HEK293 (cell line): Measurements from ENCODE around the gene SLC66A1.
"Not testable (repeated sequence)": the region's sequence is repeated elsewhere in the genome, so short reads cannot be mapped to it uniquely, and the experiment has no call there.

Source experiments
- CTCF ChIA-PET: fragments of 350-600 bp; formaldehyde crosslinking; extraction: SDS; loops from one replicate; lab custom pipeline; 2021; ENCODE audit warnings: antibody characterized with exemption; lab: Yijun Ruan, JAX
- POLR2A ChIA-PET: fragments of 300-600 bp; formaldehyde crosslinking; extraction: SDS; loops from one replicate; lab custom pipeline; 2020; ENCODE audit warnings: antibody characterized with exemption, inconsistent platforms; lab: Yijun Ruan, JAX
- H3K27ac ChIP-seq: fragments of 200-500 bp; sonication (Bioruptor generic); 2 replicates; pipeline ENCODE4 v1.5.1; 2014; ENCODE audit warnings: low read depth, low read length, control low read depth, inconsistent platforms; ENCODE audit errors: extremely low read depth
- H3K36me3 ChIP-seq, 2 experiments: fragments of 200-500 bp in 1 of 2; sonication (Bioruptor generic) in 1 of 2; 1 replicate in 1 of 2; 2 replicates in 1 of 2; pipeline ENCODE4 v1.5.1; 2014 to 2017; ENCODE audit warnings: inconsistent platforms in 2 of 2, low read length in 2 of 2; ENCODE audit not compliant: control insufficient read depth in 2 of 2, insufficient read depth in 1 of 2
- H3K4me1 ChIP-seq: fragments of 200-500 bp; sonication (Bioruptor generic); 2 replicates; pipeline ENCODE4 v1.5.1; 2014; ENCODE audit warnings: mild to moderate bottlenecking, low read length, inconsistent platforms; ENCODE audit not compliant: control insufficient read depth, insufficient read depth
- H3K4me3 ChIP-seq: 2 replicates; pipeline ENCODE4 v1.5.1; 2011; ENCODE audit warnings: low read depth, mild to moderate bottlenecking, control low read depth, low read length, moderate library complexity
- H3K9me3 ChIP-seq: fragments of 200-500 bp; sonication (Bioruptor generic); 2 replicates; pipeline ENCODE4 v1.5.1; 2014; ENCODE audit warnings: low read depth, low read length, inconsistent platforms; ENCODE audit not compliant: control insufficient read depth, insufficient read depth
- FEZF1 ChIP-seq: fragments of 450-650 bp; formaldehyde crosslinking; IDR thresholded peaks from 2 replicates; pipeline ENCODE4 v1.5.1; 2016; ENCODE audit warnings: missing biosample characterization, missing genetic modification characterization
- KLF1 ChIP-seq: fragments of 450-650 bp; formaldehyde crosslinking; IDR thresholded peaks from 2 replicates; pipeline ENCODE4 v1.5.1; 2016; ENCODE audit warnings: missing biosample characterization, missing genetic modification characterization
- KLF7 ChIP-seq: fragments of 450-650 bp; formaldehyde crosslinking; IDR thresholded peaks from 2 replicates; pipeline ENCODE4 v1.5.1; 2016; ENCODE audit warnings: missing biosample characterization, missing genetic modification characterization, borderline replicate concordance
- ZNF140 ChIP-seq: fragments of 450-650 bp; formaldehyde crosslinking; IDR thresholded peaks from 2 replicates; pipeline ENCODE4 v1.5.1; 2016; ENCODE audit warnings: missing biosample characterization, missing genetic modification characterization
- ZNF146 ChIP-seq: fragments of 450-650 bp; formaldehyde crosslinking; IDR thresholded peaks from 2 replicates; pipeline ENCODE4 v1.5.1; 2016; ENCODE audit warnings: missing biosample characterization, missing genetic modification characterization
- ZNF560 ChIP-seq: fragments of 450-650 bp; formaldehyde crosslinking; IDR thresholded peaks from 2 replicates; pipeline ENCODE4 v1.5.1; 2017; ENCODE audit warnings: missing biosample characterization, missing genetic modification characterization, borderline replicate concordance
- ZNF571 ChIP-seq: fragments of 450-650 bp; formaldehyde crosslinking; IDR thresholded peaks from 2 replicates; pipeline ENCODE4 v1.5.0; 2017; ENCODE audit warnings: missing biosample characterization, missing genetic modification characterization
- ZNF776 ChIP-seq: fragments of 450-650 bp; formaldehyde crosslinking; IDR thresholded peaks from 2 replicates; pipeline ENCODE4 v1.5.0; 2017; ENCODE audit warnings: missing biosample characterization, missing genetic modification characterization, borderline replicate concordance
- TF ChIP-seq, protein P1 (sequence below): fragments of 450-650 bp; formaldehyde crosslinking; IDR thresholded peaks from 2 replicates; pipeline ENCODE4 v1.5.1; 2016; ENCODE audit warnings: missing biosample characterization, missing genetic modification characterization, borderline replicate concordance
- TF ChIP-seq, protein P2 (sequence below): fragments of 450-650 bp; formaldehyde crosslinking; IDR thresholded peaks from 2 replicates; pipeline ENCODE4 v1.5.1; 2016; ENCODE audit warnings: missing biosample characterization, missing genetic modification characterization
- TF ChIP-seq, protein P3 (sequence below): fragments of 450-650 bp; formaldehyde crosslinking; IDR thresholded peaks from 2 replicates; pipeline ENCODE4 v1.5.1; 2016; ENCODE audit warnings: missing biosample characterization, missing genetic modification characterization

SLC66A1 gene

DNA sequence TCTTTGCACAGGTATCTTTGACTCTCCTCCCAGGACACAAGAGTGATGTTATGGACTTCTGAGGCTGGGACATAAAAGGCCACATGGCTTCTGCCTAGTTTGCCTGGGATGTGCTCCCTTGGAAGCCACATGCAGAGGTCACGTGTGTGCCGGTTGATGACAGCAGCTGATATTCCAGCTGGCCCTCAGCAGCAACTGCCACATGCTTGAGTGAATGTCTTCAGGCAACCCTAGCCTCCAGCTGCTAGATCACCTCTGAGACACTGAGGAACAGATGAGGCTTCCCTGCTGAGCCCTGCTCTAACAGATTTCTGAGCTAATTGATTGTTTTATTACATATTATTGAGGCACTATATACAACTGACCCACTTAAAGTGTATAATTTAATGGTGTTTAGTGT, 11.9 kb upstream of the SLC66A1 start (continued):
- no peak for TF ChIP-seq ZNF140 (tag by site-specific recombination)

DNA sequence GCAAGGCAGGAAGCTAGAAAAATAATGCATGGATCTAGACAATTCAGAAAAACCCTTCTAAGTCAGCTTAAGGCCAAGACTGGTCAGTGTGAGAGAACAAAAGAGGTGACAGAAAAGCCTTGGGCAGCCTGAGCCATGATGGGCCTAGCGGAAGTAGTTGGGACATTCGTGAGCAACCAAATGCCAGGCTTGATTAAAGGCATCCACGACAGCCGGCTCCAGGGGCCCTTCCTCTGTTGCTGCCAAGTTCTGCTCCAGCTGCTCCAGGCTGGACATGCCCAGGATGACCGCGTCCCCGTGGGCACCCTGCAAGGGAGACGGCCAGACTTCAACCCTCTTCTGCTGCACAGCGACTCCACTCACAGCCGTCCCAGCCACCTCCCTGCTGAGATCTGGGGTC, 8.0 kb upstream of the SLC66A1 start:
- H3K27ac ChIP-seq, H3K9me3 ChIP-seq, H3K4me3 ChIP-seq, POLR2A ChIA-PET, H3K4me1 ChIP-seq: not testable (repeated sequence)
- CTCF ChIA-PET: interaction anchor here (0.7 kb wide), 1 partner anchor 99 kb away, joined by 5 read pairs; no protein-coding TSS in a partner anchor
- peaks cover 7 to 86% of the 10 kb centered on the region in 2 experiments; a peak in 2 of 3 replicates for H3K36me3 ChIP-seq

DNA sequence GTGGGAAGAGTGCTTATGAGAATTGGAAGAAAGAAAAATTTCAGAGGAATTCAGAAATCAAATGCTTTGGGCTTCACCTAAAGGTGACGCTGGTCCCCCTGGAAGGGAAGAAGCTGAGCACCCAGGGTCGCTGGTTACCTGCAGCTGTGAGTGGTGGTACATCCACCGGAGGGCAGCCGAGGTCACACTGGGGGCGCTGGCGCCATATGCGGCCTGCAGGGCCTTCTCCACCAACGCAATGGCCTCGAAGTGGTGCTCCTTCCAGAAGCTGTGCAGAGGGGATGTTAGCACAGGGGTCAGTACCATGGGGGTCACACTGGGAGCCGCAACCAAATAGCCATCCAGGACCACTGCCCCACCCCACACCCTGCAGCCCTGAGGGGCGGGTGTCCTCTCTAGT, 6.2 kb upstream of the SLC66A1 start:
- POLR2A ChIA-PET: no interaction called here
- peaks cover 7 to 82% of the 10 kb centered on the region in 2 experiments; a peak in 2 of 3 replicates for H3K36me3 ChIP-seq
- CTCF ChIA-PET: interaction anchor here (0.6 to 1.2 kb wide), 2 partner anchors 276 to 350 kb away, joined by 3 to 4 read pairs; no protein-coding TSS in a partner anchor
- no peak for TF ChIP-seq FEZF1 (tag by site-specific recombination)
- TF ChIP-seq, protein P1, sequence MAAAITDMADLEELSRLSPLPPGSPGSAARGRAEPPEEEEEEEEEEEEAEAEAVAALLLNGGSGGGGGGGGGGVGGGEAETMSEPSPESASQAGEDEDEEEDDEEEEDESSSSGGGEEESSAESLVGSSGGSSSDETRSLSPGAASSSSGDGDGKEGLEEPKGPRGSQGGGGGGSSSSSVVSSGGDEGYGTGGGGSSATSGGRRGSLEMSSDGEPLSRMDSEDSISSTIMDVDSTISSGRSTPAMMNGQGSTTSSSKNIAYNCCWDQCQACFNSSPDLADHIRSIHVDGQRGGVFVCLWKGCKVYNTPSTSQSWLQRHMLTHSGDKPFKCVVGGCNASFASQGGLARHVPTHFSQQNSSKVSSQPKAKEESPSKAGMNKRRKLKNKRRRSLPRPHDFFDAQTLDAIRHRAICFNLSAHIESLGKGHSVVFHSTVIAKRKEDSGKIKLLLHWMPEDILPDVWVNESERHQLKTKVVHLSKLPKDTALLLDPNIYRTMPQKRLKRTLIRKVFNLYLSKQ (tag by site-specific recombination): no peak
- no peak overlapping the region for H3K27ac ChIP-seq
- H3K9me3 ChIP-seq: no peaks in the 10 kb centered on the region
- peaks cover 2% of the 10 kb centered on the region; the same call in 1 of the 2 replicates for H3K4me1 ChIP-seq
- H3K4me3 ChIP-seq: no peak overlapping the region

DNA sequence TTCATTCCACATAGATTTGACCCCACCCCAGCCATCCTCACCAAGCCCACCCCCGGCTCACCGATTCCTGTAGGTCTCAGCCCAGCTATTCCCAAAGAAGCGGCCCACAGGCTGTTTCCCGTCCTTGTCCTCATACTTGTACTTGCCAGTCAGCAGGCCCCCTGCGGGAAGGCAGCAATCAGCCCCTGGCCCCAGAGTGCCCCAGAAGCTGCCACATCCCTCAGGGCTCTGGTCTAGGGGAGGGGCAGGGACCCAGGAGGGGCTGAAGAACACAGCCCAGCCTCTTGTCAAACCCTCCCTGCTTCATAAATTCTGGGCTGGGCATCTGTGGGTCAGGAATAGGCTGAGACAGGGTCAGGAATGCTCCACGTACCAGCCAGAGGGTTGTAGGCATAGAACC, 5.2 kb upstream of the SLC66A1 start:
- CTCF ChIA-PET: no interaction called here
- Histone ChIP-seq H3K36me3 (peaks cover 7 to 76% of the 10 kb centered on the region in 2 experiments; a peak in 2 of 3 replicates), H3K27ac (no peak overlapping the region), H3K4me3 (no peak overlapping the region), H3K9me3 (no peaks in the 10 kb centered on the region), H3K4me1 (peaks cover 2% of the 10 kb centered on the region; the same call in 1 of the 2 replicates)
- POLR2A ChIA-PET: no interaction called here
- TF ChIP-seq FEZF1 (tag by site-specific recombination): no peak
- no peak for TF ChIP-seq ZNF776 (tag by site-specific recombination)
- no peak for TF ChIP-seq KLF7 (tag by site-specific recombination)

DNA sequence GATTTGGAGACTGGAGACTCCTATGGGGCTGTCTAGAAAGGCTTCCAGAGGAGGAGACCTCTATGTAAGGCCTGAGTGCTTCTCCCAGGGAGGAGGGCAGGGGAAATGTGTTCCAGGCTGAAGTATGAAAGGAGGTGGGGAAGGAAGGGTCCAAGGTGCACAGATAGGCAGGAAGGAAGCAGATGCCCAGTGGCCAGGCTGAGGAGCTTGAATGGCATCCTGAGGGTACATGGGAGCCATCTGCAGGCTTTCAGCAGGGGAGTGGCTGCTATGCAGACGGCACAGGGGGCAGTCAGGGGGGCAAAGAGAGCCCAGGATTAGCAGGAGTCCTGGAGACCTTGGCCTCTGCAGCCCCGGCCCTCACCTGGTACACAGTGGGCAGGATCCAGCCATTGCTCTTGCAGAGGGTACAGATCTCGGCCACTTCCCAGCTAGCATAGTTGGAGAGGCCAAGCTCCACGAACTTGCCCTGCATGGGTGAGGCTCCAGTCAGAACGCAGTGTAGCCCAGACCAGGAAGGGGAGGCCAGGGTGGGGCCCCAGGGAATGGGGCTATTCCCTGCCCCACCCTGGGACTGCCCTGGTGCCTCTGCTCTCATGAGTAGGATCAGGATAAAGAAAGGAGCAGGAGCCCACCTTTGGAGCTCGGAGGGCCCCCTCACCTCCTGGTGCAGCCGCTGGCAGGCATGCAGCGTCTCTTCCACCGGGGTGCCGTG, 4.2 kb upstream of the SLC66A1 start:
- CTCF ChIA-PET: no interaction called here
- H3K4me3 ChIP-seq: no peak overlapping the region
- peaks cover 2% of the 10 kb centered on the region; the same call in 1 of the 2 replicates for H3K4me1 ChIP-seq
- peak; percentile 33; the same call in 1 of the 2 replicates for TF ChIP-seq KLF1 (tag by site-specific recombination)
- TF ChIP-seq ZNF560: no peak
- H3K27ac ChIP-seq: no peak overlapping the region
- no peaks in the 10 kb centered on the region for H3K9me3 ChIP-seq
- H3K36me3 ChIP-seq: peaks cover 3 to 66% of the 10 kb centered on the region in 2 experiments; a peak in 2 of 3 replicates
- POLR2A ChIA-PET: no interaction called here

DNA sequence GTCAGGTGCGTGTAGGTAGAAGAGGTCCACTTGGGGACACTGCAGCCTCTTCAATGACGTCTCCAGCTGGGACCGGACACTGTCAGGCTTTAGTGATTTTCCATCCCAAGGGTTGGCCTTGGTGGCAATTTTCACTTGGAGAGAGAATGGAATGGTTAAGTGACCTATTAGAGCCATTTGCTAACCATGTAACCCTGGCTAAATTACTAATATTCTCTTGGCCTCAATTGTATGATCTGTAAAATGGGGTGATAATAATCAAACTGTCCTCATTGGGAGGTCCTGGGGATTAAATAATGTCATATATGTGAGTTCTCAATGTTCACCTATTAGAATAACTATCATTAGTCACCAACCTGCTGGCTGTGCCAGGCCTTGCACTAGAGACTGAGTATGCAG, 3.6 kb upstream of the SLC66A1 start:
- Histone ChIP-seq H3K4me1 (peaks cover 2% of the 10 kb centered on the region; the same call in 1 of the 2 replicates), H3K4me3 (no peak overlapping the region), H3K9me3 (no peaks in the 10 kb centered on the region), H3K27ac (no peak overlapping the region), H3K36me3 (peaks cover 3 to 62% of the 10 kb centered on the region in 2 experiments; a peak in 2 of 3 replicates)
- ChIA-PET POLR2A (no interaction called here), CTCF (no interaction called here)
- TF ChIP-seq ZNF571 (tag by site-specific recombination): no peak
- TF ChIP-seq, protein P2, sequence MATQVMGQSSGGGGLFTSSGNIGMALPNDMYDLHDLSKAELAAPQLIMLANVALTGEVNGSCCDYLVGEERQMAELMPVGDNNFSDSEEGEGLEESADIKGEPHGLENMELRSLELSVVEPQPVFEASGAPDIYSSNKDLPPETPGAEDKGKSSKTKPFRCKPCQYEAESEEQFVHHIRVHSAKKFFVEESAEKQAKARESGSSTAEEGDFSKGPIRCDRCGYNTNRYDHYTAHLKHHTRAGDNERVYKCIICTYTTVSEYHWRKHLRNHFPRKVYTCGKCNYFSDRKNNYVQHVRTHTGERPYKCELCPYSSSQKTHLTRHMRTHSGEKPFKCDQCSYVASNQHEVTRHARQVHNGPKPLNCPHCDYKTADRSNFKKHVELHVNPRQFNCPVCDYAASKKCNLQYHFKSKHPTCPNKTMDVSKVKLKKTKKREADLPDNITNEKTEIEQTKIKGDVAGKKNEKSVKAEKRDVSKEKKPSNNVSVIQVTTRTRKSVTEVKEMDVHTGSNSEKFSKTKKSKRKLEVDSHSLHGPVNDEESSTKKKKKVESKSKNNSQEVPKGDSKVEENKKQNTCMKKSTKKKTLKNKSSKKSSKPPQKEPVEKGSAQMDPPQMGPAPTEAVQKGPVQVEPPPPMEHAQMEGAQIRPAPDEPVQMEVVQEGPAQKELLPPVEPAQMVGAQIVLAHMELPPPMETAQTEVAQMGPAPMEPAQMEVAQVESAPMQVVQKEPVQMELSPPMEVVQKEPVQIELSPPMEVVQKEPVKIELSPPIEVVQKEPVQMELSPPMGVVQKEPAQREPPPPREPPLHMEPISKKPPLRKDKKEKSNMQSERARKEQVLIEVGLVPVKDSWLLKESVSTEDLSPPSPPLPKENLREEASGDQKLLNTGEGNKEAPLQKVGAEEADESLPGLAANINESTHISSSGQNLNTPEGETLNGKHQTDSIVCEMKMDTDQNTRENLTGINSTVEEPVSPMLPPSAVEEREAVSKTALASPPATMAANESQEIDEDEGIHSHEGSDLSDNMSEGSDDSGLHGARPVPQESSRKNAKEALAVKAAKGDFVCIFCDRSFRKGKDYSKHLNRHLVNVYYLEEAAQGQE: no peak
- TF ChIP-seq ZNF146: no peak
- TF ChIP-seq, protein P3, sequence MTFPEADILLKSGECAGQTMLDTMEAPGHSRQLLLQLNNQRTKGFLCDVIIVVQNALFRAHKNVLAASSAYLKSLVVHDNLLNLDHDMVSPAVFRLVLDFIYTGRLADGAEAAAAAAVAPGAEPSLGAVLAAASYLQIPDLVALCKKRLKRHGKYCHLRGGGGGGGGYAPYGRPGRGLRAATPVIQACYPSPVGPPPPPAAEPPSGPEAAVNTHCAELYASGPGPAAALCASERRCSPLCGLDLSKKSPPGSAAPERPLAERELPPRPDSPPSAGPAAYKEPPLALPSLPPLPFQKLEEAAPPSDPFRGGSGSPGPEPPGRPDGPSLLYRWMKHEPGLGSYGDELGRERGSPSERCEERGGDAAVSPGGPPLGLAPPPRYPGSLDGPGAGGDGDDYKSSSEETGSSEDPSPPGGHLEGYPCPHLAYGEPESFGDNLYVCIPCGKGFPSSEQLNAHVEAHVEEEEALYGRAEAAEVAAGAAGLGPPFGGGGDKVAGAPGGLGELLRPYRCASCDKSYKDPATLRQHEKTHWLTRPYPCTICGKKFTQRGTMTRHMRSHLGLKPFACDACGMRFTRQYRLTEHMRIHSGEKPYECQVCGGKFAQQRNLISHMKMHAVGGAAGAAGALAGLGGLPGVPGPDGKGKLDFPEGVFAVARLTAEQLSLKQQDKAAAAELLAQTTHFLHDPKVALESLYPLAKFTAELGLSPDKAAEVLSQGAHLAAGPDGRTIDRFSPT (tag by site-specific recombination): no peak
